GM12878 (cell line): ENCODE measurements around the gene HEATR1. TPM values are rescaled to one million over a fixed set of nuclear protein-coding genes. Genes with fewer than 3 reads are reported as not detected.

Experiments used
- polyA plus RNA-seq, 11 experiments: library from polyadenylated mRNA; depleted of rRNA in 4 of 11; unstranded in 6 of 11; stranded (reverse) in 5 of 11; fragments of >200 nt; fragmentation: Nextera tagmentation in 4 of 11; fragmentation: Illumina TruSeq in 1 of 11; extraction: Ambion mirVana in 4 of 11; extraction: Trizol in 1 of 11; gene quantifications; 1 replicate in 1 of 11; 2 replicates in 10 of 11; pipeline versions ENCODE4 v1.2.1 to v1.2.3, GENCODE V29; 2011 to 2016; ENCODE audit warnings: inconsistent platforms in 2 of 11, missing spikeins in 2 of 11, low read depth in 1 of 11
- total RNA-seq, 4 experiments: library from RNA; depleted of rRNA in 3 of 4; stranded (reverse); fragments of >200 nt in 3 of 4; fragmentation: Illumina TruSeq in 1 of 4; extraction: Trizol in 1 of 4; gene quantifications; 2 replicates each; pipeline versions ENCODE4 v1.2.1 to v1.2.3, GENCODE V29; 2013 to 2021

The HEATR1 gene
- total and polyA plus RNA-seq, 10 of the 15 experiments (the other 5 are each of a cell fraction or from before 2014, with no cell fraction given) = 8.6 to 72.3 (median 41.9) TPM

Other genes with a start within 250 kb of the HEATR1 start
- 4.6 and 6.1 TPM in 2 replicates for gene EDARADD, start 210.2 kb downstream of the HEATR1 start, total RNA-seq (2014; rRNA removed)
- 3.9 and 4.8 TPM in 2 replicates for gene EDARADD, start 210.2 kb downstream of the HEATR1 start, total RNA-seq (2014; rRNA removed; fragmentation: Illumina TruSeq; extraction: Trizol)
- 4.8 and 5.8 TPM in 2 replicates for gene EDARADD, start 210.2 kb downstream of the HEATR1 start, total RNA-seq (2021)
- gene EDARADD, start 210.2 kb downstream of the HEATR1 start, polyA plus RNA-seq (2011; rRNA removed) = 5.1 and 5.2 TPM in 2 replicates
- 5.0 and 5.8 TPM in 2 replicates for gene EDARADD, start 210.2 kb downstream of the HEATR1 start, polyA plus RNA-seq (2014; fragmentation: Illumina TruSeq; extraction: Trizol)
- 1 to 10 TPM in 1 of 2 experiments, under 1 TPM in 1; 0.58 to 1.6 TPM for gene EDARADD, start 210.2 kb downstream of the HEATR1 start, polyA plus RNA-seq (2014; fragmentation: Nextera tagmentation; extraction: Ambion mirVana)
- gene EDARADD, start 210.2 kb downstream of the HEATR1 start, polyA plus RNA-seq (2014; rRNA removed) = 3.4 and 4.0 TPM in 2 replicates
- 1 to 10 TPM; 4.3 to 6.0 TPM for gene EDARADD, start 210.2 kb downstream of the HEATR1 start, polyA plus RNA-seq (2016; fragmentation: Nextera tagmentation; extraction: Ambion mirVana)
- 16.0 and 23.9 TPM in 2 replicates for gene LGALS8, start 80.5 kb downstream of the HEATR1 start, total RNA-seq (2014; rRNA removed)
- gene LGALS8, start 80.5 kb downstream of the HEATR1 start, total RNA-seq (2014; rRNA removed; fragmentation: Illumina TruSeq; extraction: Trizol) = 19.9 and 20.0 TPM in 2 replicates
- 15.4 and 16.4 TPM in 2 replicates for gene LGALS8, start 80.5 kb downstream of the HEATR1 start, total RNA-seq (2021)
- 86.5 and 107 TPM in 2 replicates for gene LGALS8, start 80.5 kb downstream of the HEATR1 start, polyA plus RNA-seq (2011; rRNA removed)
- gene LGALS8, start 80.5 kb downstream of the HEATR1 start, polyA plus RNA-seq (2014; fragmentation: Illumina TruSeq; extraction: Trizol) = 20.4 and 21.6 TPM in 2 replicates
- 10 to 100 TPM; 15.9 to 18.6 TPM for gene LGALS8, start 80.5 kb downstream of the HEATR1 start, polyA plus RNA-seq (2014; fragmentation: Nextera tagmentation; extraction: Ambion mirVana)
- 24.2 and 25.2 TPM in 2 replicates for gene LGALS8, start 80.5 kb downstream of the HEATR1 start, polyA plus RNA-seq (2014; rRNA removed)
- 10 to 100 TPM; 18.0 to 19.8 TPM for gene LGALS8, start 80.5 kb downstream of the HEATR1 start, polyA plus RNA-seq (2016; fragmentation: Nextera tagmentation; extraction: Ambion mirVana)
- not detected in 2 replicates for gene ACTN2, start 82.0 kb upstream of the HEATR1 start, total RNA-seq (2014; rRNA removed)
- not detected in 2 replicates for gene ACTN2, start 82.0 kb upstream of the HEATR1 start, total RNA-seq (2014; rRNA removed; fragmentation: Illumina TruSeq; extraction: Trizol)
- not detected in 2 replicates for gene ACTN2, start 82.0 kb upstream of the HEATR1 start, total RNA-seq (2021)
- not detected in 2 replicates for gene ACTN2, start 82.0 kb upstream of the HEATR1 start, polyA plus RNA-seq (2011; rRNA removed)
- not detected in 2 replicates for gene ACTN2, start 82.0 kb upstream of the HEATR1 start, polyA plus RNA-seq (2014; fragmentation: Illumina TruSeq; extraction: Trizol)
- gene ACTN2, start 82.0 kb upstream of the HEATR1 start, polyA plus RNA-seq (2014; fragmentation: Nextera tagmentation; extraction: Ambion mirVana) = not detected
- gene ACTN2, start 82.0 kb upstream of the HEATR1 start, polyA plus RNA-seq (2014; rRNA removed) = not detected in 2 replicates
- gene ACTN2, start 82.0 kb upstream of the HEATR1 start, polyA plus RNA-seq (2016; fragmentation: Nextera tagmentation; extraction: Ambion mirVana) = under 1 TPM in 1 of 2 experiments, not detected in 1; 0.10 TPM
- 21.8 and 23.9 TPM in 2 replicates for gene MTR, start 190.8 kb upstream of the HEATR1 start, total RNA-seq (2014; rRNA removed)
- gene MTR, start 190.8 kb upstream of the HEATR1 start, total RNA-seq (2014; rRNA removed; fragmentation: Illumina TruSeq; extraction: Trizol) = 22.5 and 24.0 TPM in 2 replicates
- 38.7 TPM in 2 replicates for gene MTR, start 190.8 kb upstream of the HEATR1 start, total RNA-seq (2021)
- 29.1 and 43.0 TPM in 2 replicates for gene MTR, start 190.8 kb upstream of the HEATR1 start, polyA plus RNA-seq (2011; rRNA removed)
- gene MTR, start 190.8 kb upstream of the HEATR1 start, polyA plus RNA-seq (2014; fragmentation: Illumina TruSeq; extraction: Trizol) = 13.8 and 16.5 TPM in 2 replicates
- 1 to 10 TPM; 2.4 to 5.3 TPM for gene MTR, start 190.8 kb upstream of the HEATR1 start, polyA plus RNA-seq (2014; fragmentation: Nextera tagmentation; extraction: Ambion mirVana)
- gene MTR, start 190.8 kb upstream of the HEATR1 start, polyA plus RNA-seq (2014; rRNA removed) = 12.2 and 14.2 TPM in 2 replicates
- 10 to 100 TPM; 13.6 to 18.8 TPM for gene MTR, start 190.8 kb upstream of the HEATR1 start, polyA plus RNA-seq (2016; fragmentation: Nextera tagmentation; extraction: Ambion mirVana)